OCI-LY7 (cell line): ENCODE results near the gene SPEF1. TPM values are rescaled to one million over a fixed set of nuclear protein-coding genes. Genes with fewer than 3 reads are reported as not detected.

ENCODE experiments used
- BruUV-seq: library from RNA; stranded (reverse); fragments of 400-500 nt; replicated peaks from 2 replicates; lab custom pipeline; 2021; lab: Mats Ljungman, UMichigan
- CTCF ChIA-PET: fragments of 300-600 bp; sonication (Branson Sonifier 250); formaldehyde crosslinking; loops from one replicate; lab custom pipeline; 2022; ENCODE audit warnings: antibody characterized with exemption; ENCODE audit not compliant: unreplicated experiment; lab: Charles Lee
- POLR2A ChIA-PET: fragments of 300-600 bp; sonication (Branson Sonifier 250); formaldehyde crosslinking; loops from one replicate; lab custom pipeline; 2022; ENCODE audit warnings: antibody characterized with exemption; lab: Charles Lee
- DNase-seq: peaks from one replicate; pipeline ENCODE4 v3.0.0-alpha.2; 2015; ENCODE audit warnings: low spot score
- H2AFZ ChIP-seq: fragments of 200-600 bp; sonication (generic), shearing (Covaris generic); 2 replicates; pipeline ENCODE4 v1.6.1; 2014; ENCODE audit warnings: mild to moderate bottlenecking, antibody characterized with exemption, low read length, moderate library complexity
- H3K27ac ChIP-seq: fragments of 200-600 bp; sonication (generic); 2 replicates; pipeline ENCODE4 v1.5.1; 2014; ENCODE audit warnings: mixed run types, low read depth, mild to moderate bottlenecking, moderate library complexity, low read length, inconsistent platforms; ENCODE audit not compliant: poor library complexity, severe bottlenecking
- H3K36me3 ChIP-seq: fragments of 200-600 bp; sonication (generic); 2 replicates; pipeline ENCODE4 v1.6.1; 2014; ENCODE audit warnings: mild to moderate bottlenecking, antibody characterized with exemption, low read length, moderate library complexity, mixed read lengths; ENCODE audit not compliant: insufficient read depth
- H3K4me1 ChIP-seq: fragments of 200-600 bp; sonication (generic); 2 replicates; pipeline ENCODE4 v1.5.1; 2014; ENCODE audit warnings: mild to moderate bottlenecking, low read length; ENCODE audit not compliant: insufficient read depth, poor library complexity, severe bottlenecking
- H3K4me2 ChIP-seq: fragments of 200-600 bp; sonication (generic); 2 replicates; pipeline ENCODE4 v1.6.1; 2014; ENCODE audit warnings: mild to moderate bottlenecking, low read length
- H3K4me3 ChIP-seq: fragments of 200-600 bp; sonication (generic); 2 replicates; pipeline ENCODE4 v1.5.1; 2014; ENCODE audit warnings: mild to moderate bottlenecking, low read depth, low read length; ENCODE audit not compliant: poor library complexity, severe bottlenecking
- H3K79me2 ChIP-seq: fragments of 200-600 bp; sonication (generic); 2 replicates; pipeline ENCODE4 v1.6.1; 2016; ENCODE audit warnings: low read depth, mild to moderate bottlenecking, low read length, moderate library complexity, mixed read lengths; ENCODE audit not compliant: insufficient read depth
- H3K9me2 ChIP-seq: fragments of 200-600 bp; sonication (generic); 2 replicates; pipeline ENCODE4 v1.6.1; 2016; ENCODE audit warnings: mild to moderate bottlenecking, low read length, mixed read lengths; ENCODE audit not compliant: insufficient read depth
- H3K9me3 ChIP-seq: fragments of 200-600 bp; sonication (generic); 2 replicates; pipeline ENCODE4 v1.6.1; 2014; ENCODE audit warnings: mild to moderate bottlenecking, mixed run types, low read length, mixed read lengths
- H4K20me1 ChIP-seq: fragments of 200-600 bp; sonication (generic); 2 replicates; pipeline ENCODE4 v1.6.1; 2014; ENCODE audit warnings: mild to moderate bottlenecking, antibody characterized with exemption, low read length, moderate library complexity, mixed read lengths; ENCODE audit not compliant: insufficient read depth
- CTCF ChIP-seq: fragments of 200-600 bp; sonication (generic); conservative IDR thresholded peaks from 2 replicates; pipeline ENCODE4 v1.5.1; 2014; ENCODE audit warnings: mild to moderate bottlenecking, antibody characterized with exemption, low read length, moderate library complexity, mixed read lengths
- EZH2phosphoT487 ChIP-seq: fragments of 200-600 bp; sonication (generic); IDR thresholded peaks from 2 replicates; pipeline ENCODE4 v1.6.1; 2018; ENCODE audit warnings: low read depth, borderline replicate concordance, mild to moderate bottlenecking, mixed run types, antibody characterized with exemption, low read length, moderate library complexity, mixed read lengths
- intact Hi-C: fragments of 100-400 bp; cut with micrococcal nuclease; formaldehyde crosslinking; loops from one replicate; pipeline ENCODE4 v1.10.0; 2022; ENCODE audit not compliant: unreplicated experiment
- total RNA-seq, 2 experiments: library from RNA; depleted of rRNA in 1 of 2; stranded (reverse); fragments of >200 nt in 1 of 2; shearing (Covaris generic) in 1 of 2; gene quantifications; 2 replicates each; pipeline ENCODE4 v1.2.3, GENCODE V29; 2014 to 2022

Gene SPEF1
- total RNA-seq, 2 experiments from 2014 or later: 0.09 to 0.27 TPM

GRCh38 chr20:3820048-3820900 is 39.0 kb upstream of the SPEF1 start, which contains the start of gene AP5S1:
Gene AP5S1 (plus strand): TSS chr20:3820547. CDS start chr20:3822118, 1,571 bp downstream.
- no peaks in the 10 kb centered on the region for H4K20me1 ChIP-seq
- H3K4me3 ChIP-seq: peak within 1 kb of the TSS; percentile 91
- CTCF ChIA-PET: interaction anchor here (1.4 to 2.5 kb wide), 2 partner anchors 21 to 34 kb away, joined by 4 to 9 read pairs; partner anchors contain the start of gene CENPB
- peaks cover 13% of the 10 kb centered on the region; the same call in 1 of the 2 replicates for H3K36me3 ChIP-seq
- H3K4me2 ChIP-seq: peak within 1 kb of the TSS; percentile 99
- H3K79me2 ChIP-seq: peaks cover 9% of the 10 kb centered on the region; the same call in 1 of the 2 replicates
- no peak for TF ChIP-seq EZH2phosphoT487
- peak; percentile 98 for TF ChIP-seq CTCF
- H2AFZ ChIP-seq: peak within 1 kb of the TSS; percentile 94
- intact Hi-C loops: loop anchor here (1.0 kb wide), 3 partner anchors 24 to 33 kb away; partner anchors contain the start of genes CDC25B and MAVS
- H3K9me3 ChIP-seq: no peaks in the 10 kb centered on the region
- peak; percentile 97 for DNase-seq
- H3K4me1 ChIP-seq: peaks cover 37% of the 10 kb centered on the region
- POLR2A ChIA-PET: interaction anchor here (0.6 to 2.5 kb wide), 10 partner anchors 9 to 1366 kb away, joined by 3 to 16 read pairs (median 4); partner anchors contain the start of genes ADISSP and CENPB
- no peaks in the 10 kb centered on the region for H3K9me2 ChIP-seq
- no TSS peak for BruUV-seq
- H3K27ac ChIP-seq: peak within 1 kb of the TSS; percentile 70

- intact Hi-C loops: loop anchor here (1.0 kb wide), 3 partner anchors 23 to 32 kb away; partner anchors contain the start of genes CDC25B and MAVS
- POLR2A ChIA-PET: interaction anchor here (0.6 to 2.5 kb wide), 7 partner anchors 19 to 664 kb away, joined by 3 to 16 read pairs (median 4); partner anchors contain the start of genes ADISSP and CENPB
- H2AFZ ChIP-seq: peak overlapping the region; percentile 94; the same call in 1 of the 2 replicates
- TF ChIP-seq CTCF (no peak), EZH2phosphoT487 (no peak)
- peaks cover 9% of the 10 kb centered on the region; the same call in 1 of the 2 replicates for H3K79me2 ChIP-seq
- H3K9me3 ChIP-seq: no peaks in the 10 kb centered on the region
- H3K36me3 ChIP-seq: peaks cover 13% of the 10 kb centered on the region; the same call in 1 of the 2 replicates
- peak; percentile 47 for DNase-seq
- peak overlapping the region; percentile 91 for H3K4me3 ChIP-seq
- H4K20me1 ChIP-seq: no peaks in the 10 kb centered on the region
- CTCF ChIA-PET: interaction anchor here (1.0 to 2.5 kb wide), 3 partner anchors 17 to 33 kb away, joined by 3 to 9 read pairs (median 4); partner anchors contain the start of gene CENPB
- peak overlapping the region; percentile 70 for H3K27ac ChIP-seq
- no peaks in the 10 kb centered on the region for H3K9me2 ChIP-seq
- H3K4me1 ChIP-seq: peaks cover 37% of the 10 kb centered on the region
- BruUV-seq: no TSS peak
- peak overlapping the region; percentile 99 for H3K4me2 ChIP-seq
These were observed 38.3 kb upstream of the SPEF1 start for GRCh38 chr20:3819411-3820047.
